Glomerular visceral epithelial cell (primary cell): ENCODE data around the gene ZFYVE9.
A peak's percentile ranks its signal among the peaks of the same experiment; 100 is the strongest.

Experiments used
- DNase-seq: peaks from one replicate; pipeline ENCODE4 v3.0.0-alpha.2; 2016; ENCODE audit errors: extremely low spot score

The ZFYVE9 gene

GRCh38 chr1:52243221-52243987, 101.5 kb downstream of the ZFYVE9 start:
- DNase-seq = no peak

- DNase-seq = no peak
These were observed 107.9 kb downstream of the ZFYVE9 start for GRCh38 chr1:52249831-52250230.

- no peak for DNase-seq
These were observed 111.5 kb downstream of the ZFYVE9 start for GRCh38 chr1:52253421-52253820.

- no peak for DNase-seq
These were observed 118.0 kb downstream of the ZFYVE9 start for GRCh38 chr1:52259886-52260285.

GRCh38 chr1:52263153-52263910, 121.4 kb downstream of the ZFYVE9 start:
- no peak for DNase-seq

GRCh38 chr1:52264530-52265115, 122.7 kb downstream of the ZFYVE9 start:
- no peak for DNase-seq

- no peak for DNase-seq
These were observed 124.6 kb downstream of the ZFYVE9 start for GRCh38 chr1:52266507-52266906.

- DNase-seq = no peak
These were observed 126.5 kb downstream of the ZFYVE9 start for GRCh38 chr1:52268372-52268771.

- DNase-seq = no peak
These were observed 139.6 kb downstream of the ZFYVE9 start for GRCh38 chr1:52281518-52281917.

- DNase-seq = peak; percentile 16
These were observed 146.4 kb downstream of the ZFYVE9 start for GRCh38 chr1:52288286-52288685.

GRCh38 chr1:52294580-52294979, 152.7 kb downstream of the ZFYVE9 start:
- DNase-seq = no peak

GRCh38 chr1:52296345-52296744, 154.5 kb downstream of the ZFYVE9 start:
- peak; percentile 57 for DNase-seq

- no peak for DNase-seq
These were observed 163.7 kb downstream of the ZFYVE9 start for GRCh38 chr1:52305417-52306226.

GRCh38 chr1:52306227-52307006, 164.5 kb downstream of the ZFYVE9 start:
- DNase-seq = peak; percentile 12

GRCh38 chr1:52321061-52321460, 179.2 kb downstream of the ZFYVE9 start:
- DNase-seq = no peak

- DNase-seq = no peak
These were observed 181.8 kb downstream of the ZFYVE9 start for GRCh38 chr1:52323731-52324130.

GRCh38 chr1:52325786-52326185, 183.9 kb downstream of the ZFYVE9 start:
- DNase-seq = no peak

- no peak for DNase-seq
These were observed 186.7 kb downstream of the ZFYVE9 start for GRCh38 chr1:52328615-52329014.

GRCh38 chr1:52332411-52332810, 190.5 kb downstream of the ZFYVE9 start:
- no peak for DNase-seq

GRCh38 chr1:52334906-52335528, 193.1 kb downstream of the ZFYVE9 start:
- no peak for DNase-seq

GRCh38 chr1:52337439-52337838, 195.6 kb downstream of the ZFYVE9 start:
- no peak for DNase-seq
